Suprapubic skin (tissue), 4 donors: ENCODE measurements around the gene RCHY1. TPM values are rescaled to one million over a fixed set of nuclear protein-coding genes. Genes with fewer than 3 reads are reported as not detected.

Experiments
- DNase-seq, 2 donors: peaks; one replicate each; pipeline ENCODE4 v3.0.0-alpha.2; 2019; ENCODE audit warnings: low spot score in 2 of 2
- H3K27ac ChIP-seq: fragments of 200-600 bp; sonication (generic); one replicate; pipeline ENCODE4 v1.5.1; 2019
- H3K27me3 ChIP-seq: fragments of 200-600 bp; sonication (generic); one replicate; pipeline ENCODE4 v1.5.1; 2019
- H3K36me3 ChIP-seq: fragments of 200-600 bp; sonication (generic); one replicate; pipeline ENCODE4 v1.5.1; 2019
- H3K4me1 ChIP-seq: fragments of 200-600 bp; sonication (generic); one replicate; pipeline ENCODE4 v1.5.1; 2019
- H3K4me3 ChIP-seq: fragments of 200-600 bp; sonication (generic); one replicate; pipeline ENCODE4 v1.5.1; 2019; ENCODE audit warnings: mild to moderate bottlenecking
- H3K9me3 ChIP-seq: fragments of 200-600 bp; sonication (generic); one replicate; pipeline ENCODE4 v1.5.1; 2019
- EP300 ChIP-seq: sonication (generic); formaldehyde crosslinking; IDR thresholded peaks from one replicate; pipeline ENCODE4 v1.6.1; 2017; ENCODE audit warnings: antibody characterized with exemption
- POLR2A ChIP-seq, 2 donors: fragments of 450-650 bp; IDR thresholded peaks; one replicate each; pipeline ENCODE4 v1.6.1; 2017; ENCODE audit warnings: antibody characterized with exemption in 2 of 2, mild to moderate bottlenecking in 2 of 2, moderate library complexity in 2 of 2
- POLR2AphosphoS5 ChIP-seq, 3 donors: sonication (generic); formaldehyde crosslinking; IDR thresholded peaks; one replicate each; pipeline ENCODE4 v1.6.1; 2017; ENCODE audit warnings: antibody characterized with exemption in 3 of 3
- WGBS: methylation state at CpG from one replicate; pipeline ENCODE4 v1.1.5; 2018; 5-methylcytosine and 5-hydroxymethylcytosine counted together
- total RNA-seq, 4 donors: library from RNA; depleted of rRNA; stranded (reverse); fragments of >200 nt; gene quantifications; one replicate each; pipeline ENCODE4 v1.1.0, GENCODE V29; 2016
- TF ChIP-seq, protein P1 (sequence below), 2 donors: fragments of 200-600 bp in 1 of 2; fragments of 450-650 bp in 1 of 2; sonication (generic) in 1 of 2; IDR thresholded peaks; one replicate each; pipeline ENCODE4 v1.5.1; 2016 to 2019; ENCODE audit warnings: antibody characterized with exemption in 2 of 2, mild to moderate bottlenecking in 1 of 2, moderate library complexity in 1 of 2

Gene RCHY1
- total RNA-seq, 4 donors from 2014 or later, result 11.4 to 24.2 (median 20.6) TPM

DNA sequence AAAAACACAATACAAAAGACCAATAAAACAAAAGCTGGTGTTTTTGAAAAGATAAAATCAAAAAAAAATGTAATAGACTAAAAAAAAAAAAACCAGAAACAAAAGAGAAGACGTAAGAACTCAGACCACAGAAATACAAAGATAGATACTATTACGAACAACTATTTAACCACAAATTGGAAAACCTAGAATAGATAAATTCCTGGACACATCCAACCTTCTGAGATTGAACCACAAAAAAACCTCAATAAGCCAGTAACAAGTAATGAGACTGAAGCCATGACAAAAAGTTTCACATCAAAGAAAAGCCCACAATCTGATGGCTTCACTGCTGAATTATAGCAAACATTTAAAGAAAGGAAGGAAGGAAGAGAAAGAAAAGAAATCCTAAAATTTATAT, 16.2 kb downstream of the RCHY1 start:
- 92% methylated on average over 2 of the region's 2 CpGs for WGBS
- Histone ChIP-seq H3K36me3 (peaks cover 15% of the 10 kb centered on the region), H3K4me1 (peaks cover 3% of the 10 kb centered on the region), H3K4me3 (no peak overlapping the region), H3K9me3 (no peaks in the 10 kb centered on the region), H3K27ac (no peak overlapping the region), H3K27me3 (no peaks in the 10 kb centered on the region)
- no peak for DNase-seq
- TF ChIP-seq POLR2A (IDR thresholded peaks at IDR 0.05), result no peak
- TF ChIP-seq, protein P1, sequence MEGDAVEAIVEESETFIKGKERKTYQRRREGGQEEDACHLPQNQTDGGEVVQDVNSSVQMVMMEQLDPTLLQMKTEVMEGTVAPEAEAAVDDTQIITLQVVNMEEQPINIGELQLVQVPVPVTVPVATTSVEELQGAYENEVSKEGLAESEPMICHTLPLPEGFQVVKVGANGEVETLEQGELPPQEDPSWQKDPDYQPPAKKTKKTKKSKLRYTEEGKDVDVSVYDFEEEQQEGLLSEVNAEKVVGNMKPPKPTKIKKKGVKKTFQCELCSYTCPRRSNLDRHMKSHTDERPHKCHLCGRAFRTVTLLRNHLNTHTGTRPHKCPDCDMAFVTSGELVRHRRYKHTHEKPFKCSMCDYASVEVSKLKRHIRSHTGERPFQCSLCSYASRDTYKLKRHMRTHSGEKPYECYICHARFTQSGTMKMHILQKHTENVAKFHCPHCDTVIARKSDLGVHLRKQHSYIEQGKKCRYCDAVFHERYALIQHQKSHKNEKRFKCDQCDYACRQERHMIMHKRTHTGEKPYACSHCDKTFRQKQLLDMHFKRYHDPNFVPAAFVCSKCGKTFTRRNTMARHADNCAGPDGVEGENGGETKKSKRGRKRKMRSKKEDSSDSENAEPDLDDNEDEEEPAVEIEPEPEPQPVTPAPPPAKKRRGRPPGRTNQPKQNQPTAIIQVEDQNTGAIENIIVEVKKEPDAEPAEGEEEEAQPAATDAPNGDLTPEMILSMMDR (IDR thresholded peaks at IDR 0.05), result no peak
- TF ChIP-seq POLR2AphosphoS5 (IDR thresholded peaks at IDR 0.05), result no peak
- TF ChIP-seq EP300, result no peak

GRCh38 chr4:75497133-75497532, 17.1 kb downstream of the RCHY1 start:
- H3K4me1 ChIP-seq, result peaks cover 3% of the 10 kb centered on the region
- no peak for DNase-seq
- H3K36me3 ChIP-seq, result peaks cover 18% of the 10 kb centered on the region
- TF ChIP-seq POLR2A (IDR thresholded peaks at IDR 0.05) (no peak), POLR2AphosphoS5 (IDR thresholded peaks at IDR 0.05) (no peak), EP300 (no peak)
- TF ChIP-seq, protein P1 (IDR thresholded peaks at IDR 0.05), result no peak
- H3K9me3 ChIP-seq, result no peaks in the 10 kb centered on the region
- H3K4me3 ChIP-seq, result no peak overlapping the region
- WGBS, result 77% methylated on average over 5 of the region's 5 CpGs
- no peaks in the 10 kb centered on the region for H3K27me3 ChIP-seq
- no peak overlapping the region for H3K27ac ChIP-seq

DNA sequence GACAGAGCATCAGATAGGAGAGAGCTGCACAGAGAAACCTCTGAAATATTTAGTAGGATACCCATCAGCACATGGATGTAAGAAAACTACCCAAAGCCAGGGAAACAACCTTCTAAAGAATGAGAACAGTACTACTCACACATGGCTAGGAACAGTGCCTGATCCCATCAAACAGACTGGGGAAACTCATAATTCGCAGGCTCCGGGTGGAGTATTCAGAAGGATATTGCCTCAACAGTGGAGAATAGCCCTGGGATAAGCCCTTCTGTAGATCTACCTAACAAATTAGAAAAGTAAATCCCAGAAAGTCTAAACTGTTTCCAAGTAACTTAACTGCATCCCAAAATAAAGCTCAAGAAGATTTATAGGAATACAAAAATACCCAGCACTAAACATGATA, 17.8 kb downstream of the RCHY1 start:
- H3K4me3 ChIP-seq, result no peak overlapping the region
- H3K27me3 ChIP-seq, result no peaks in the 10 kb centered on the region
- no peak for DNase-seq
- peaks cover 23% of the 10 kb centered on the region for H3K36me3 ChIP-seq
- H3K4me1 ChIP-seq, result peaks cover 3% of the 10 kb centered on the region
- TF ChIP-seq EP300 (no peak), POLR2A (IDR thresholded peaks at IDR 0.05) (no peak), POLR2AphosphoS5 (IDR thresholded peaks at IDR 0.05) (no peak)
- TF ChIP-seq, protein P1 (IDR thresholded peaks at IDR 0.05), result no peak
- no peak overlapping the region for H3K27ac ChIP-seq
- WGBS, result 91% methylated on average over 2 of the region's 2 CpGs
- H3K9me3 ChIP-seq, result no peaks in the 10 kb centered on the region

DNA sequence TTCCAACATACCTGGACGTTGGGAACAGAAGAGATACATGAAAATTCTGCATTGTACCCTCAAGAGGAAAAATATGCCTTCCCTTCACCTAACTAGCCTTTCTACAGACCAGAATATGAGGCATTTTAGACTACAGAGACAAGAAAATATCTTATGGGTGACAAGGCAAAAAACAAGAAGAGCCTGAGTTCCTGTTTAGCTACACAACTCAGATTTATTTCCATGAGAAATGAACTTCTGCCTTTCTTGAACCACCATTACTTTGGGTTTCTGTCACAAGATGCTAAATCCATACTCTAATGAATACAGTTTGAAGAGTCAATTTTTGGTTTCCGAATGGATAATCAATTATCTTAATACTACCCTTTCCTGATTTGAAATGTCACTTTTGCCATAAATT, 18.7 kb downstream of the RCHY1 start:
- Histone ChIP-seq H3K36me3 (peaks cover 25% of the 10 kb centered on the region), H3K27ac (no peak overlapping the region), H3K4me1 (peaks cover 3% of the 10 kb centered on the region), H3K4me3 (no peak overlapping the region), H3K27me3 (no peaks in the 10 kb centered on the region), H3K9me3 (no peaks in the 10 kb centered on the region)
- TF ChIP-seq POLR2A (IDR thresholded peaks at IDR 0.05), result no peak
- TF ChIP-seq, protein P1 (IDR thresholded peaks at IDR 0.05), result no peak
- no peak for TF ChIP-seq POLR2AphosphoS5 (IDR thresholded peaks at IDR 0.05)
- no peak for TF ChIP-seq EP300
- DNase-seq, result no peak
- WGBS, result 85% methylated on average over 2 of the region's 2 CpGs

GRCh38 chr4:75494563-75494962, 19.6 kb downstream of the RCHY1 start:
- TF ChIP-seq POLR2AphosphoS5 (IDR thresholded peaks at IDR 0.05) (no peak), POLR2A (IDR thresholded peaks at IDR 0.05) (no peak), EP300 (no peak)
- TF ChIP-seq, protein P1 (IDR thresholded peaks at IDR 0.05), result no peak
- peaks cover 3% of the 10 kb centered on the region for H3K4me1 ChIP-seq
- 18% methylated on average over 1 of the region's 1 CpG for WGBS
- H3K4me3 ChIP-seq, result no peak overlapping the region
- H3K36me3 ChIP-seq, result peaks cover 30% of the 10 kb centered on the region
- H3K27ac ChIP-seq, result no peak overlapping the region
- no peaks in the 10 kb centered on the region for H3K9me3 ChIP-seq
- DNase-seq, result no peak
- H3K27me3 ChIP-seq, result no peaks in the 10 kb centered on the region
